GM12891 (cell line): ENCODE results near the gene CMIP.

Experiments used
- PAX5 ChIP-seq: IDR thresholded peaks from 2 replicates; pipeline ENCODE4 v1.6.1; 2011; ENCODE audit warnings: low read length, moderate library complexity, mild to moderate bottlenecking; ENCODE audit not compliant: insufficient read depth, severe bottlenecking
- POLR2A ChIP-seq: IDR thresholded peaks from 2 replicates; pipeline ENCODE4 v1.6.1; 2011; ENCODE audit warnings: low read depth, low read length, control low read depth
- POLR2AphosphoS5 ChIP-seq: IDR thresholded peaks from 2 replicates; pipeline ENCODE4 v1.6.1; 2011; ENCODE audit warnings: low read depth, low read length, control low read depth
- POU2F2 ChIP-seq: IDR thresholded peaks from 2 replicates; pipeline ENCODE4 v1.6.1; 2011; ENCODE audit warnings: low read depth, mild to moderate bottlenecking, control low read depth, low read length, moderate library complexity
- SPI1 ChIP-seq: IDR thresholded peaks from 2 replicates; pipeline ENCODE4 v1.6.1; 2011; ENCODE audit warnings: low read depth, low read length, control low read depth
- TAF1 ChIP-seq: IDR thresholded peaks from 2 replicates; pipeline ENCODE4 v1.6.1; 2011; ENCODE audit warnings: low read depth, low read length, control low read depth

GRCh38 chr16:81397879-81398520 is 46.6 kb upstream of the CMIP start:
- TF ChIP-seq POLR2A (no peak), POLR2AphosphoS5 (no peak), TAF1 (no peak), SPI1 (peak; percentile 33; the same call in 1 of the 2 replicates), PAX5 (no peak), POU2F2 (no peak)
